ENCODE data around the gene EID1.

The EID1 gene

DNA sequence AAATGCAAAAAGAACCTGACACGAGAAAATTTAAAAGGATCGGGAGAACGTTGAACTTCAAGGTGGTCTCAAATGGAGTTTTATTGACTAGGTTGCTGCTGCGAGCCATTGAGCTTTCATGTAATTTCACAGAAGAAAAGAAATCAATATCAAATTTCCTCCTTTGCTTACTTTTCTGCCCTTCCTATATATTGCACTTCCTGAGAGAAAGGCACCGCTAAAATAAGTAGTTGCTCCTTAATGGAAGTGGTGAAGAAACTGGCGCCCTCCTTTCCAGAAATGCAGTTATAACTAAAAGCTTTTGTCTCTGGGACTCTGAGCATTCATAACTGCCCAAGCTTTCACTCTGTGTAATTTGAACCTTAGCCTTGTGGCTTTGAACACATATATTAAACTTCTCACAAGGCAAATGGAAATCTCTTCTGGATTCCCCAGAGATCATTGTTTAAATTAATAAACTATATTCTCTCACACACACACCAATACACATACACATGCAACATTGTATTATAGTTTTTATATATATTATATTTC lies 13.4 kb downstream of the EID1 start:
- no peaks in the 10 kb centered on the region for H3K36me3 ChIP-seq (ENCODE audit: low read length)
- H3K9me2 ChIP-seq (replicated peaks; ENCODE audit: insufficient read depth, low read length): no peaks in the 10 kb centered on the region
- no peaks in the 10 kb centered on the region for H3K27me3 ChIP-seq (ENCODE audit: low read length)
- H3K4me2 ChIP-seq (ENCODE audit: low read depth, low read length, poor library complexity, severe bottlenecking): no peak overlapping the region
- no peak overlapping the region for H3K27ac ChIP-seq (ENCODE audit: low read depth, low read length)
- H4K20me1 ChIP-seq (ENCODE audit: low read depth, low read length): no peaks in the 10 kb centered on the region
- H3K4me3 ChIP-seq (ENCODE audit: insufficient read depth, low read length, poor library complexity, severe bottlenecking): no peak overlapping the region
- H3F3A ChIP-seq (ENCODE audit: insufficient read depth): no peaks in the 10 kb centered on the region
- TF ChIP-seq, protein P1, sequence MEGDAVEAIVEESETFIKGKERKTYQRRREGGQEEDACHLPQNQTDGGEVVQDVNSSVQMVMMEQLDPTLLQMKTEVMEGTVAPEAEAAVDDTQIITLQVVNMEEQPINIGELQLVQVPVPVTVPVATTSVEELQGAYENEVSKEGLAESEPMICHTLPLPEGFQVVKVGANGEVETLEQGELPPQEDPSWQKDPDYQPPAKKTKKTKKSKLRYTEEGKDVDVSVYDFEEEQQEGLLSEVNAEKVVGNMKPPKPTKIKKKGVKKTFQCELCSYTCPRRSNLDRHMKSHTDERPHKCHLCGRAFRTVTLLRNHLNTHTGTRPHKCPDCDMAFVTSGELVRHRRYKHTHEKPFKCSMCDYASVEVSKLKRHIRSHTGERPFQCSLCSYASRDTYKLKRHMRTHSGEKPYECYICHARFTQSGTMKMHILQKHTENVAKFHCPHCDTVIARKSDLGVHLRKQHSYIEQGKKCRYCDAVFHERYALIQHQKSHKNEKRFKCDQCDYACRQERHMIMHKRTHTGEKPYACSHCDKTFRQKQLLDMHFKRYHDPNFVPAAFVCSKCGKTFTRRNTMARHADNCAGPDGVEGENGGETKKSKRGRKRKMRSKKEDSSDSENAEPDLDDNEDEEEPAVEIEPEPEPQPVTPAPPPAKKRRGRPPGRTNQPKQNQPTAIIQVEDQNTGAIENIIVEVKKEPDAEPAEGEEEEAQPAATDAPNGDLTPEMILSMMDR (IDR thresholded peaks at IDR 0.05; ENCODE audit: insufficient read depth, low read length, poor library complexity, severe bottlenecking): no peak
- no peak for TF ChIP-seq EZH2phosphoT487 (conservative IDR thresholded peaks at IDR 0.05; ENCODE audit: low read length)
- no peak overlapping the region for H3K9ac ChIP-seq (ENCODE audit: low read length)
- no peaks in the 10 kb centered on the region for H3K79me2 ChIP-seq (ENCODE audit: insufficient read depth, low read length)
- no peaks in the 10 kb centered on the region for H3K9me3 ChIP-seq (ENCODE audit: insufficient read depth, low read length)
- no peak overlapping the region for H2AFZ ChIP-seq (ENCODE audit: low read depth, low read length, severe bottlenecking)

DNA sequence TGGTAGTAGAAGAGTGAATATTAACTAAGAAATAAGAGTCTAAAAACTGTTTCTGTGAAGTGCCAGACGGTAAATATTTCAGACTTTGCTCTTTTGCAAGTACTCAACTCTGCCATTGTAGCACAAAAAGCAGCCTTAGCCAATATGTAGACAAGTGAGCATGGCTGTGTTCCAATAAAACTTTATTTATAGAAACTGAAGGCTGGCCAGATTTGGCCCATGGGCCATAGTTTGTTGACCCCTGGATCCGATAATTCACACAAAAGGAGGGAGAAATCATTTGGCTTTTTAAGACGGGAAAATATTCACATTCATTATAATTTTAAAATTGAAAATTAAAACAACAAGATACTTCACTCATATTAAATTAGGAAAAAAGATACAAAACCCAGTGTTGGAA lies 15.4 kb downstream of the EID1 start:
- H3K36me3 ChIP-seq (ENCODE audit: low read length): no peaks in the 10 kb centered on the region
- no peaks in the 10 kb centered on the region for H3K79me2 ChIP-seq (ENCODE audit: insufficient read depth, low read length)
- TF ChIP-seq, protein P1 (IDR thresholded peaks at IDR 0.05; ENCODE audit: insufficient read depth, low read length, poor library complexity, severe bottlenecking): no peak
- no peak for TF ChIP-seq EZH2phosphoT487 (conservative IDR thresholded peaks at IDR 0.05; ENCODE audit: low read length)
- no peaks in the 10 kb centered on the region for H3K27me3 ChIP-seq (ENCODE audit: low read length)
- no peak overlapping the region for H3K27ac ChIP-seq (ENCODE audit: low read depth, low read length)
- H3K9me2 ChIP-seq (replicated peaks; ENCODE audit: insufficient read depth, low read length): no peaks in the 10 kb centered on the region
- H3K4me3 ChIP-seq (ENCODE audit: insufficient read depth, low read length, poor library complexity, severe bottlenecking): no peak overlapping the region
- no peak overlapping the region for H3K4me2 ChIP-seq (ENCODE audit: low read depth, low read length, poor library complexity, severe bottlenecking)
- H4K20me1 ChIP-seq (ENCODE audit: low read depth, low read length): no peaks in the 10 kb centered on the region
- no peak overlapping the region for H3K9ac ChIP-seq (ENCODE audit: low read length)
- H3K9me3 ChIP-seq (ENCODE audit: insufficient read depth, low read length): no peaks in the 10 kb centered on the region
- H2AFZ ChIP-seq (ENCODE audit: low read depth, low read length, severe bottlenecking): no peak overlapping the region
- H3F3A ChIP-seq (ENCODE audit: insufficient read depth): no peaks in the 10 kb centered on the region

DNA sequence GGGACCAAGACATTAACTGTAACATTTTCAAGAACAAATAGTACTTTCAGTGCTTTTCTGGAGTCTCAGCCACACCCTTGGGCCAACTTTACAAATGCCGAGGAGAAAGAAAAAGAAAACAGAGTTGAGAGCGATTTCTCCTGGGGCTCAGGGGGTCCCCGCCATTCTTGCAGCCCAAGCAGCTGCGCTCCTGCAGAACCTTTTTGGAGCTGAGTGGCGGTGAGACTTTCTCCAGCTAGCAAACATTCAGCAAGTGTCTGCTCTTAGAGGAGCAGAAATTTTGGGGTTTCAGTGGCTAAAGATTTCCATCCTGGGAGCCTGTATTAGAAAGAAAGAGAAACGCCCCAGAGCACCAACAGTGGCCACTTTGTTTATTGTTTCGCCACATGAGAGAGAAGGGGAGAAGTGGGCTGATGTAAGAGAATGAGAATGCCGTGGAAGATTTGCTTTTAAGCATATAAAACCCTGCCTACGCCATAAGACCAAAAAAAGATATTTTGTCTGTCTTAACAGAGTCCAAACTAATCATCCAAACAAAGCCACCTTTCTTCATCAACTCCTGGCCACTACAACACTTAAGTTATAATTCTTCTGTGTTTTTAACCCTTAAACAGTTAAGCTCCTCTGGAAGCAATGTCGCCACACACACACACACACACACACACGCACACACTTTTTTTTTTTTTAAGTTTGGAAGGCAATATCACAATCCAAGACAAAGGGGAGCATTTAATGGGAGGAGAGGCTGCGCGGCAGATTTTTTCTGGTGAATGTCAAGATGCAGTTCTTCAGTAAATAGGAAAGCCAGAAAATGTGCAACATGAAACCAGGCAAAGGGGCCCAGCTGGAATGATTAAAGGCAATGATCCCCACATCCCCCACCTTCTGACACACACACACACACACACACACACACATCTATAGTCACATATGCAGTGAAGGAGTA lies 19.2 kb downstream of the EID1 start:
- H3K9ac ChIP-seq (ENCODE audit: low read length): no peak overlapping the region
- H2AFZ ChIP-seq (ENCODE audit: low read depth, low read length, severe bottlenecking): no peak overlapping the region
- no peaks in the 10 kb centered on the region for H3K27me3 ChIP-seq (ENCODE audit: low read length)
- H3K9me2 ChIP-seq (replicated peaks; ENCODE audit: insufficient read depth, low read length): no peaks in the 10 kb centered on the region
- no peaks in the 10 kb centered on the region for H3K9me3 ChIP-seq (ENCODE audit: insufficient read depth, low read length)
- no peaks in the 10 kb centered on the region for H4K20me1 ChIP-seq (ENCODE audit: low read depth, low read length)
- no peaks in the 10 kb centered on the region for H3F3A ChIP-seq (ENCODE audit: insufficient read depth)
- H3K4me2 ChIP-seq (ENCODE audit: low read depth, low read length, poor library complexity, severe bottlenecking): no peak overlapping the region
- no peaks in the 10 kb centered on the region for H3K36me3 ChIP-seq (ENCODE audit: low read length)
- H3K27ac ChIP-seq (ENCODE audit: low read depth, low read length): no peak overlapping the region
- no peak overlapping the region for H3K4me3 ChIP-seq (ENCODE audit: insufficient read depth, low read length, poor library complexity, severe bottlenecking)
- no peaks in the 10 kb centered on the region for H3K79me2 ChIP-seq (ENCODE audit: insufficient read depth, low read length)
- no peak for TF ChIP-seq EZH2phosphoT487 (conservative IDR thresholded peaks at IDR 0.05; ENCODE audit: low read length)
- TF ChIP-seq, protein P1 (IDR thresholded peaks at IDR 0.05; ENCODE audit: insufficient read depth, low read length, poor library complexity, severe bottlenecking): no peak

All from SU-DHL-6 (cell line).